ENCODE data around the gene TAS1R2. TPM values are rescaled to one million over a fixed set of nuclear protein-coding genes. Genes with fewer than 3 reads are reported as not detected.

Gene TAS1R2
- total and polyA plus RNA-seq, 2 of the 4 experiments (the other 2 are of a cell fraction), result not detected

- Histone ChIP-seq H3K79me1 (ENCODE audit: low read depth in 1 of 2, low read length in 2 of 2) (no peaks in the 10 kb centered on the region), H4K91ac (ENCODE audit: insufficient read depth, low read depth, low read length) (no peak overlapping the region), H2BK120ac (ENCODE audit: low read depth, low read length) (no peak overlapping the region), H3K27me3 (ENCODE audit: control insufficient read depth, insufficient read depth, low read length) (peaks cover 4% of the 10 kb centered on the region), H3K9ac (ENCODE audit: low read depth, low read length) (no peak overlapping the region), H2BK5ac (ENCODE audit: low read depth, low read length, poor library complexity, severe bottlenecking) (no peak overlapping the region), H3K27ac (ENCODE audit: insufficient read depth, low read length) (no peak overlapping the region), H3K56ac (ENCODE audit: extremely low read depth, insufficient read depth, low read length) (no peak overlapping the region), H2BK15ac (ENCODE audit: low read depth, low read length) (no peak overlapping the region), H3K9me1 (ENCODE audit: insufficient read depth, low read length) (no peaks in the 10 kb centered on the region), H3K4me3 (ENCODE audit: insufficient read depth, low read depth, low read length) (no peak overlapping the region), H3K23ac (ENCODE audit: low read depth, low read length) (no peak overlapping the region), H3K4me2 (ENCODE audit: low read depth, low read length) (no peak overlapping the region), H3K4ac (ENCODE audit: low read depth, low read length) (no peak overlapping the region), H3K9me3 (ENCODE audit: control insufficient read depth, insufficient read depth, low read length) (no peaks in the 10 kb centered on the region), H4K20me1 (ENCODE audit: insufficient read depth, low read length) (no peaks in the 10 kb centered on the region), H4K8ac (ENCODE audit: low read depth in 2 of 2, low read length in 2 of 2) (no peak overlapping the region), H4K5ac (ENCODE audit: low read depth, low read length) (no peak overlapping the region), H3K14ac (replicated peaks; ENCODE audit: low read depth, low read length) (no peak overlapping the region), H2BK20ac (ENCODE audit: low read depth, low read length) (no peak overlapping the region), H2AFZ (replicated peaks; ENCODE audit: low read length, poor library complexity) (no peak overlapping the region), H3K36me3 (ENCODE audit: control insufficient read depth, insufficient read depth, low read length) (no peaks in the 10 kb centered on the region), H2AK9ac (replicated peaks; ENCODE audit: low read depth, low read length, poor library complexity) (no peak overlapping the region), H2AK5ac (ENCODE audit: low read depth, low read length) (no peak overlapping the region), H3K18ac (ENCODE audit: low read depth, low read length) (no peak overlapping the region), H3K4me1 (ENCODE audit: control insufficient read depth, insufficient read depth, low read length) (no peaks in the 10 kb centered on the region)
- dilution Hi-C loops (cut with HindIII; ENCODE audit: low sequenced_read_pairs, unreplicated experiment) (no loop called here), in situ Hi-C loops (cut with MboI; ENCODE audit: low sequenced_read_pairs) (no loop called here), intact Hi-C loops (cut with micrococcal nuclease) (no loop called here)
- no TSS peak for BruUV-seq (replicated peaks)
- POLR2A ChIA-PET (ENCODE audit: unreplicated experiment), result no interaction called here
- TF ChIP-seq SMC3 (IDR thresholded peaks at IDR 0.05; ENCODE audit: low read depth, low read length), result no peak
- TF ChIP-seq RAD21 (IDR thresholded peaks at IDR 0.05; ENCODE audit: low read length), result no peak
- no peak for TF ChIP-seq POLR2A (IDR thresholded peaks at IDR 0.05; ENCODE audit: low read depth, low read length)
- TF ChIP-seq CEBPB (IDR thresholded peaks at IDR 0.05; ENCODE audit: low read depth, low read length), result no peak
- no peak for TF ChIP-seq CTCF (conservative IDR thresholded peaks at IDR 0.05; ENCODE audit: low read depth, low read length)
- no peak for TF ChIP-seq RCOR1 (IDR thresholded peaks at IDR 0.05; ENCODE audit: insufficient replicate concordance, low read length)
- no peak for TF ChIP-seq MAFK (IDR thresholded peaks at IDR 0.05; ENCODE audit: low read depth, low read length)
- TF ChIP-seq ELK1 (IDR thresholded peaks at IDR 0.05; ENCODE audit: borderline replicate concordance, low read depth, low read length), result no peak
- no peak for TF ChIP-seq CHD1 (IDR thresholded peaks at IDR 0.05; ENCODE audit: low read depth, low read length)
- no peak for TF ChIP-seq BHLHE40 (IDR thresholded peaks at IDR 0.05; ENCODE audit: low read depth, low read length)
- TF ChIP-seq NFE2L2 (IDR thresholded peaks at IDR 0.05; ENCODE audit: low read depth, low read length), result no peak
- no peak for TF ChIP-seq MXI1 (IDR thresholded peaks at IDR 0.05; ENCODE audit: borderline replicate concordance, low read depth, low read length)
- TF ChIP-seq RFX5 (IDR thresholded peaks at IDR 0.05; ENCODE audit: low read depth, low read length), result no peak
- ATAC-seq (ENCODE audit: low read depth) (peak; percentile 60; the same call in 1 of the 2 replicates), DNase-seq (no peak)
- 50% methylated on average over 2 of the region's 7 CpGs; no CpG with 5 or more reads in 1 of the 2 experiments for WGBS, 2 experiments (ENCODE audit: extremely low coverage in 2 of 2, insufficient read length in 1 of 2)
- CTCF ChIA-PET, result no interaction called here
Observed at GRCh38 chr1:18805925-18806849, 53.3 kb downstream of the TAS1R2 start.
